ENCODE data around the gene FNDC11.
A peak's percentile ranks its signal among the peaks of the same experiment; 100 is the strongest.

Gene FNDC11

DNA sequence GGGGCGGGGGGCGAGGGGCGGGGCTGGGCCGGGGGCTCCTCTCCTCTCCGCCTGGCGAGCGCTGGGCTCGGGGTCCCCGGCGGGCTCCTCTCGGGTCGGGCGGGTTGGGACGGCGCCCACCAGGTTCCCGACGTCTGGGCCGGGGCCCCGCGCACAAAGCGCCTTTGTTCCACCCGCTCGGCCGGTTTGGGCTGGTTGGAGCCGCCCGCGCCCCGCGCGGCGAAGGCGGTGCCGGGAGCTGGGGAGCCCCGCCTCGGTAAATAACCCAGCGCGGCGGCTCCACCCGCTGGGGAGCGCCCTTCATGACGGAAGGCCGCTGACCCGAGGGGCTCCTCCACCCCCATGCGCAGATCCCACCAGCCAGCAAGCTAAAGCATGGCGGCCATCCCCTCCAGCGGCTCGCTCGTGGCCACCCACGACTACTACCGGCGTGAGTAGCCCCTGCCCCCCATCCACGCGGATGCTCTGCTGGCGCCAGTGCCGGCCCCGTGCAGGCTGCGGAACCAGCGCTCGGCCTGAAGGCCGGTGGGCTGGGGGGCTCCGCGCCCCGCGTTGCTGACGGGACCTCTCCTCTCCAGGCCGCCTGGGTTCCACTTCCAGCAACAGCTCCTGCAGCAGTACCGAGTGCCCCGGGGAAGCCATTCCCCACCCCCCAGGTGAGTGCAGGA, 32.9 kb upstream of the FNDC11 start:
- Histone ChIP-seq H3K27ac (replicated peaks) (peak overlapping the region; percentile 65), H3K4me3 (replicated peaks; ENCODE audit: insufficient read depth, low read length) (peak overlapping the region; percentile 57), H3K27me3 (ENCODE audit: insufficient read depth, poor library complexity, severe bottlenecking) (peaks cover 8% of the 10 kb centered on the region)
- TF ChIP-seq POLR2AphosphoS5 (IDR thresholded peaks at IDR 0.05; ENCODE audit: low read depth), result peak; percentile 12; the same call in 1 of the 2 replicates
- no peak for TF ChIP-seq GABPA (IDR thresholded peaks at IDR 0.05; ENCODE audit: low read depth)
- TF ChIP-seq SPI1 (IDR thresholded peaks at IDR 0.05; ENCODE audit: borderline replicate concordance, low read depth), result no peak
- no peak for TF ChIP-seq REST (IDR thresholded peaks at IDR 0.05; ENCODE audit: insufficient replicate concordance, low read depth)
- DNase-seq (ENCODE audit: low read depth in 1 of 2, low spot score in 1 of 2), result peak; percentile 49 to 71

- DNase-seq (ENCODE audit: low read depth in 1 of 2, low spot score in 1 of 2), result no peak
- no peak for TF ChIP-seq GABPA (IDR thresholded peaks at IDR 0.05; ENCODE audit: low read depth)
- TF ChIP-seq POLR2AphosphoS5 (IDR thresholded peaks at IDR 0.05; ENCODE audit: low read depth), result no peak
- TF ChIP-seq, protein P1, sequence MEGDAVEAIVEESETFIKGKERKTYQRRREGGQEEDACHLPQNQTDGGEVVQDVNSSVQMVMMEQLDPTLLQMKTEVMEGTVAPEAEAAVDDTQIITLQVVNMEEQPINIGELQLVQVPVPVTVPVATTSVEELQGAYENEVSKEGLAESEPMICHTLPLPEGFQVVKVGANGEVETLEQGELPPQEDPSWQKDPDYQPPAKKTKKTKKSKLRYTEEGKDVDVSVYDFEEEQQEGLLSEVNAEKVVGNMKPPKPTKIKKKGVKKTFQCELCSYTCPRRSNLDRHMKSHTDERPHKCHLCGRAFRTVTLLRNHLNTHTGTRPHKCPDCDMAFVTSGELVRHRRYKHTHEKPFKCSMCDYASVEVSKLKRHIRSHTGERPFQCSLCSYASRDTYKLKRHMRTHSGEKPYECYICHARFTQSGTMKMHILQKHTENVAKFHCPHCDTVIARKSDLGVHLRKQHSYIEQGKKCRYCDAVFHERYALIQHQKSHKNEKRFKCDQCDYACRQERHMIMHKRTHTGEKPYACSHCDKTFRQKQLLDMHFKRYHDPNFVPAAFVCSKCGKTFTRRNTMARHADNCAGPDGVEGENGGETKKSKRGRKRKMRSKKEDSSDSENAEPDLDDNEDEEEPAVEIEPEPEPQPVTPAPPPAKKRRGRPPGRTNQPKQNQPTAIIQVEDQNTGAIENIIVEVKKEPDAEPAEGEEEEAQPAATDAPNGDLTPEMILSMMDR (IDR thresholded peaks at IDR 0.05; ENCODE audit: insufficient read depth, low read length), result no peak
- TF ChIP-seq SPI1 (IDR thresholded peaks at IDR 0.05; ENCODE audit: borderline replicate concordance, low read depth), result no peak
- no peak for TF ChIP-seq REST (IDR thresholded peaks at IDR 0.05; ENCODE audit: insufficient replicate concordance, low read depth)
- Histone ChIP-seq H3K4me3 (replicated peaks; ENCODE audit: insufficient read depth, low read length) (peak overlapping the region; percentile 57), H3K27me3 (ENCODE audit: insufficient read depth, poor library complexity, severe bottlenecking) (peaks cover 8% of the 10 kb centered on the region), H3K27ac (replicated peaks) (peak overlapping the region; percentile 65; the same call in 1 of the 2 replicates)
These were observed 32.4 kb upstream of the FNDC11 start for GRCh38 chr20:63521602-63522001.

GRCh38 chr20:63522091-63522868, 31.7 kb upstream of the FNDC11 start:
- DNase-seq (ENCODE audit: low read depth in 1 of 2, low spot score in 1 of 2), result no peak
- H3K4me3 ChIP-seq (replicated peaks; ENCODE audit: insufficient read depth, low read length), result no peak overlapping the region
- TF ChIP-seq GABPA (IDR thresholded peaks at IDR 0.05; ENCODE audit: low read depth), result no peak
- no peak for TF ChIP-seq POLR2AphosphoS5 (IDR thresholded peaks at IDR 0.05; ENCODE audit: low read depth)
- no peak for TF ChIP-seq REST (IDR thresholded peaks at IDR 0.05; ENCODE audit: insufficient replicate concordance, low read depth)
- TF ChIP-seq, protein P1 (IDR thresholded peaks at IDR 0.05; ENCODE audit: insufficient read depth, low read length), result no peak
- no peak for TF ChIP-seq SPI1 (IDR thresholded peaks at IDR 0.05; ENCODE audit: borderline replicate concordance, low read depth)
- peaks cover 8% of the 10 kb centered on the region for H3K27me3 ChIP-seq (ENCODE audit: insufficient read depth, poor library complexity, severe bottlenecking)
- no peak overlapping the region for H3K27ac ChIP-seq (replicated peaks)
